H1 (cell line): ENCODE measurements around the gene F10. TPM values are rescaled to one million over a fixed set of nuclear protein-coding genes. Genes with fewer than 3 reads are reported as not detected.

Experiments used
- CREB1 ChIP-seq: IDR thresholded peaks from 2 replicates; pipeline ENCODE4 v1.6.1; 2012; ENCODE audit warnings: inconsistent platforms
- RNF2 ChIP-seq: fragments of 200-900, 300-1000 bp; sonication (generic); IDR thresholded peaks from 2 replicates; pipeline ENCODE4 v1.7.1; 2016; ENCODE audit warnings: borderline replicate concordance, low read depth, mild to moderate bottlenecking, antibody characterized with exemption, low read length; ENCODE audit not compliant: poor library complexity, severe bottlenecking; ENCODE audit errors: missing control alignments
- SP4 ChIP-seq: IDR thresholded peaks from 2 replicates; pipeline ENCODE4 v1.6.1; 2012; ENCODE audit warnings: low read length, inconsistent platforms
- polyA plus RNA-seq, 7 experiments: library from polyadenylated mRNA; depleted of rRNA in 3 of 7; stranded (reverse) in 5 of 7; unstranded in 2 of 7; fragments of >200 nt in 5 of 7; fragments of 200-250 nt in 2 of 7; gene quantifications; 1 replicate in 5 of 7; 2 replicates in 1 of 7; 4 replicates in 1 of 7; pipeline versions ENCODE4 v1.2.1 to v1.2.3, GENCODE V29; 2011 to 2013; ENCODE audit warnings: missing spikeins in 2 of 7, mixed read lengths in 2 of 7
- total RNA-seq: library from RNA; stranded (reverse); fragmentation: NEBNext Ultra II Directional; extraction: Animal tissue kit (Norgen Biotek cat#: 25700); gene quantifications from 2 replicates; pipeline ENCODE4 v1.2.1, GENCODE V29; 2021

Gene F10
- total and polyA plus RNA-seq, 2 of the 8 experiments (the other 6 are each of a cell fraction or from before 2014, with no cell fraction given) = 2.0 to 4.2 TPM

DNA sequence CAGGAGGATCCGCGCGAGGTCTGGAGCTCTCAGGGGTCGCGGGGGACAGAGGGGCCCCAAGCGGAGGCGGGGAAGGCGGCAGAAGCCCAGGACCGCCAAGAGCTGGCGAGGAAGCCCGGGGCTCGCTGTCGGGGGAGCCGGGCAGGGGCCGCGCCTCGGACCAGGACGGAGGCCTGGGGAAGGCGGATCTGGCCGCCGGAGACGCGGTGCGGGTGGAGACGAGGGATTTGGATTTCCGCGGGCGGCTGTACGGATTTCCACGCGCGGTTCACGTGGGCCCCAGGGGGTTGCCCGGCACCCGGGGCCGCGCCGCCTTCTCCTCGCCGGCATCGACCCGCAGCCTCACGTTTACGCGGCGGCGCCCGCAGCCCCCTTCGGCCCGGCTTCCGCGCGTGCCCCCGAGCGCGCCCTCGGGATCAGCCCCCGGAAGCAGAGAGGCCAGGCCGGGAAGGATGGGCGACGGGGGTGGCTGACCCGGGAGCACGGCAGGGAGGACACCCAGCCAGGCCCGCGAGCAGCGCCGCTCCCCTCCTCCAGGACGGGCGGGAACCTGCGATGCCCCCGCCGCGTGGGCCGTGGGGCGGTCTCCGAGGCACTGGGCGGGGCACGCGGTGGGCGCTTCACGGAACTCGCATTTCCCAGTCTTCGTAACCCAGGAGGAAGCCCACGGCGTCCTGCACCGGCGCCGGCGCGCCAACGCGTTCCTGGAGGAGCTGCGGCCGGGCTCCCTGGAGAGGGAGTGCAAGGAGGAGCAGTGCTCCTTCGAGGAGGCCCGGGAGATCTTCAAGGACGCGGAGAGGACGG lies 12.3 kb upstream of the F10 start (continued):
- TF ChIP-seq SP4 (no peak), CREB1 (no peak), RNF2 (peak; percentile 51)
